ENCODE measurements around the gene SPCS2.

The SPCS2 gene

GRCh38 chr11:74948898-74949752, at the start of gene SPCS2, which contains the start of gene XRRA1:
TSS of gene SPCS2 (plus strand) at chr11:74949266. CDS start at chr11:74949286, 20 bp downstream.
TSS of gene XRRA1 (minus strand) at chr11:74949091. CDS start at chr11:74940878, 8,213 bp downstream.
- peak; percentile 88 for DNase-seq (ENCODE audit: low spot score)

GRCh38 chr11:74902342-74902741, 46.7 kb upstream of the SPCS2 start:
- DNase-seq (ENCODE audit: low spot score), result no peak

GRCh38 chr11:74905326-74905725, 43.7 kb upstream of the SPCS2 start:
- no peak for DNase-seq (ENCODE audit: low spot score)

GRCh38 chr11:74909385-74909784, 39.7 kb upstream of the SPCS2 start:
- no peak for DNase-seq (ENCODE audit: low spot score)

- DNase-seq (ENCODE audit: low spot score), result no peak
Observed at GRCh38 chr11:74909812-74910211, 39.3 kb upstream of the SPCS2 start.

GRCh38 chr11:74923125-74923524, 25.9 kb upstream of the SPCS2 start:
- no peak for DNase-seq (ENCODE audit: low spot score)

GRCh38 chr11:74925281-74925680, 23.8 kb upstream of the SPCS2 start:
- no peak for DNase-seq (ENCODE audit: low spot score)

GRCh38 chr11:74926304-74927030, 22.6 kb upstream of the SPCS2 start:
- no peak for DNase-seq (ENCODE audit: low spot score)

- DNase-seq (ENCODE audit: low spot score), result no peak
Observed at GRCh38 chr11:74927496-74927895, 21.6 kb upstream of the SPCS2 start.

- DNase-seq (ENCODE audit: low spot score), result peak; percentile 30
Observed at GRCh38 chr11:74929431-74930363, 19.4 kb upstream of the SPCS2 start.

- DNase-seq (ENCODE audit: low spot score), result no peak
Observed at GRCh38 chr11:74932169-74932568, 16.9 kb upstream of the SPCS2 start.

- DNase-seq (ENCODE audit: low spot score), result no peak
Observed at GRCh38 chr11:74932797-74933196, 16.3 kb upstream of the SPCS2 start.

GRCh38 chr11:74933765-74934164, 15.3 kb upstream of the SPCS2 start:
- DNase-seq (ENCODE audit: low spot score), result no peak

- DNase-seq (ENCODE audit: low spot score), result no peak
Observed at GRCh38 chr11:74935285-74935684, 13.8 kb upstream of the SPCS2 start.

GRCh38 chr11:74936087-74936486, 13.0 kb upstream of the SPCS2 start:
- DNase-seq (ENCODE audit: low spot score), result no peak

GRCh38 chr11:74936976-74937375, 12.1 kb upstream of the SPCS2 start:
- no peak for DNase-seq (ENCODE audit: low spot score)

GRCh38 chr11:74937696-74938475, 11.2 kb upstream of the SPCS2 start:
- DNase-seq (ENCODE audit: low spot score), result no peak

- DNase-seq (ENCODE audit: low spot score), result no peak
Observed at GRCh38 chr11:74941492-74941891, 7.6 kb upstream of the SPCS2 start.

GRCh38 chr11:74942073-74942759, 6.8 kb upstream of the SPCS2 start:
- no peak for DNase-seq (ENCODE audit: low spot score)

- peak; percentile 36 for DNase-seq (ENCODE audit: low spot score)
Observed at GRCh38 chr11:74948546-74948897, 544 bp upstream of the SPCS2 start.

GRCh38 chr11:74949753-74950137, 679 bp downstream of the SPCS2 start:
- no peak for DNase-seq (ENCODE audit: low spot score)

All from HuH-7 (cell line).